HepG2 (cell line): ENCODE results near the gene ICAM5. TPM values are rescaled to one million over a fixed set of nuclear protein-coding genes. Genes with fewer than 3 reads are reported as not detected.

Source experiments
- ETV6 ChIP-seq: sonication (generic); formaldehyde crosslinking; conservative IDR thresholded peaks from 2 replicates; pipeline ENCODE4 v1.4.0; 2020; ENCODE audit warnings: missing genetic modification reagents
- GTF2F1 ChIP-seq: fragments of 150-350 bp; IDR thresholded peaks from 2 replicates; pipeline ENCODE4 v1.6.1; 2014; ENCODE audit warnings: low read length
- HES4 ChIP-seq: sonication (generic); formaldehyde crosslinking; IDR thresholded peaks from 2 replicates; pipeline ENCODE4 v1.9.0; 2021; ENCODE audit warnings: mild to moderate bottlenecking, missing genetic modification reagents, borderline replicate concordance
- KDM3A ChIP-seq: IDR thresholded peaks from 2 replicates; pipeline ENCODE4 v1.6.1; 2018; ENCODE audit warnings: low read depth, missing compliant biosample characterization
- MAF1 ChIP-seq: sonication (generic); formaldehyde crosslinking; IDR thresholded peaks from 2 replicates; pipeline ENCODE4 v1.5.0; 2020; ENCODE audit warnings: missing genetic modification reagents, borderline replicate concordance
- NAIF1 ChIP-seq: sonication (generic); formaldehyde crosslinking; IDR thresholded peaks from 2 replicates; pipeline ENCODE4 v1.5.0; 2020; ENCODE audit warnings: mild to moderate bottlenecking, missing genetic modification reagents, borderline replicate concordance
- NFYC ChIP-seq: IDR thresholded peaks from 2 replicates; pipeline ENCODE4 v1.6.1; 2016; ENCODE audit warnings: missing genetic modification reagents, missing compliant biosample characterization
- NR2C2 ChIP-seq: sonication (generic); formaldehyde crosslinking; IDR thresholded peaks from 2 replicates; pipeline ENCODE4 v1.4.0; 2020; ENCODE audit warnings: missing genetic modification reagents, mild to moderate bottlenecking, moderate library complexity, borderline replicate concordance
- POGZ ChIP-seq: sonication (generic); formaldehyde crosslinking; IDR thresholded peaks from 2 replicates; pipeline ENCODE4 v1.4.0; 2020; ENCODE audit warnings: mild to moderate bottlenecking, missing genetic modification reagents
- SAFB2 ChIP-seq: sonication (generic); formaldehyde crosslinking; IDR thresholded peaks from 2 replicates; pipeline ENCODE4 v1.5.1; 2020; ENCODE audit warnings: missing genetic modification reagents, low read depth, mild to moderate bottlenecking, borderline replicate concordance
- SNAI1 ChIP-seq: sonication (generic); formaldehyde crosslinking; IDR thresholded peaks from 2 replicates; pipeline ENCODE4 v1.5.0; 2020; ENCODE audit warnings: mild to moderate bottlenecking, missing genetic modification reagents, borderline replicate concordance
- SRSF1 ChIP-seq: fragments of 200-400 bp; formaldehyde crosslinking; optimal IDR thresholded peaks from 2 replicates; pipeline ENCODE3; 2017; ENCODE audit warnings: mild to moderate bottlenecking, low read depth, low read length, moderate library complexity
- STAT5B ChIP-seq: sonication (generic); formaldehyde crosslinking; IDR thresholded peaks from 2 replicates; pipeline ENCODE4 v1.4.0; 2020; ENCODE audit warnings: missing genetic modification reagents
- TCF12 ChIP-seq, 2 experiments: fragments of 450-650 bp in 1 of 2; sonication (generic) in 1 of 2; formaldehyde crosslinking in 1 of 2; IDR thresholded peaks; 2 replicates each; pipeline versions ENCODE4 v1.6.1 to v1.8.0; 2017 to 2022; ENCODE audit warnings: antibody characterized with exemption in 1 of 2, mild to moderate bottlenecking in 1 of 2, missing genetic modification reagents in 1 of 2, moderate library complexity in 1 of 2
- ZNF333 ChIP-seq: sonication (generic); formaldehyde crosslinking; IDR thresholded peaks from 2 replicates; pipeline ENCODE4 v1.4.0; 2020; ENCODE audit warnings: mild to moderate bottlenecking, missing genetic modification reagents, borderline replicate concordance
- ZNF335 ChIP-seq: sonication (generic); formaldehyde crosslinking; IDR thresholded peaks from 2 replicates; pipeline ENCODE4 v1.4.0; 2020; ENCODE audit warnings: missing genetic modification reagents
- ZNF552 ChIP-seq: sonication (generic); formaldehyde crosslinking; IDR thresholded peaks from 2 replicates; pipeline ENCODE4 v1.9.0; 2022; ENCODE audit warnings: missing genetic modification reagents, mild to moderate bottlenecking, borderline replicate concordance
- ZNF558 ChIP-seq: sonication (generic); formaldehyde crosslinking; IDR thresholded peaks from 2 replicates; pipeline ENCODE4 v1.9.0; 2022; ENCODE audit warnings: mild to moderate bottlenecking, missing genetic modification reagents, borderline replicate concordance
- ZNF562 ChIP-seq: sonication (generic); formaldehyde crosslinking; IDR thresholded peaks from 2 replicates; pipeline ENCODE4 v1.8.0; 2022; ENCODE audit warnings: missing genetic modification reagents, borderline replicate concordance
- ZNF672 ChIP-seq: sonication (generic); formaldehyde crosslinking; IDR thresholded peaks from 2 replicates; pipeline ENCODE4 v1.8.1; 2022; ENCODE audit warnings: missing genetic modification reagents
- ZNF777 ChIP-seq: sonication (generic); formaldehyde crosslinking; IDR thresholded peaks from 2 replicates; pipeline ENCODE4 v1.4.0; 2020; ENCODE audit warnings: missing genetic modification reagents
- ZSCAN20 ChIP-seq: sonication (generic); formaldehyde crosslinking; IDR thresholded peaks from 2 replicates; pipeline ENCODE4 v1.4.0; 2020; ENCODE audit warnings: missing genetic modification reagents, mild to moderate bottlenecking, borderline replicate concordance
- polyA plus RNA-seq, 8 experiments: library from polyadenylated mRNA; depleted of rRNA in 3 of 8; stranded (reverse) in 7 of 8; unstranded in 1 of 8; fragments of >200 nt; fragmentation: Illumina TruSeq in 4 of 8; extraction: Trizol in 4 of 8; gene quantifications; 2 replicates each; pipeline versions ENCODE4 v1.2.1 to v1.2.3, GENCODE V29; 2011 to 2016; ENCODE audit warnings: low read depth in 4 of 8, missing spikeins in 1 of 8, mixed read lengths in 1 of 8; ENCODE audit not compliant: insufficient read depth in 1 of 8
- total RNA-seq, 5 experiments: library from RNA; depleted of rRNA; stranded (reverse); fragments of >200 nt; fragmentation: Illumina TruSeq; extraction: Trizol; gene quantifications; 2 replicates each; pipeline ENCODE4 v1.2.3, GENCODE V29; 2016; ENCODE audit warnings: low read depth in 1 of 5
- TF ChIP-seq, protein P1 (sequence below): sonication (generic); formaldehyde crosslinking; IDR thresholded peaks from 2 replicates; pipeline ENCODE4 v1.8.0; 2022; ENCODE audit warnings: mild to moderate bottlenecking, missing genetic modification reagents, moderate library complexity
- TF ChIP-seq, protein P2 (sequence below): sonication (generic); formaldehyde crosslinking; IDR thresholded peaks from 2 replicates; pipeline ENCODE4 v1.4.0; 2020; ENCODE audit warnings: mild to moderate bottlenecking, missing genetic modification reagents

The ICAM5 gene
- total and polyA plus RNA-seq, 2 of the 13 experiments (the other 11 are each of a cell fraction or from before 2014, with no cell fraction given), result 0.46 to 1.6 TPM

DNA sequence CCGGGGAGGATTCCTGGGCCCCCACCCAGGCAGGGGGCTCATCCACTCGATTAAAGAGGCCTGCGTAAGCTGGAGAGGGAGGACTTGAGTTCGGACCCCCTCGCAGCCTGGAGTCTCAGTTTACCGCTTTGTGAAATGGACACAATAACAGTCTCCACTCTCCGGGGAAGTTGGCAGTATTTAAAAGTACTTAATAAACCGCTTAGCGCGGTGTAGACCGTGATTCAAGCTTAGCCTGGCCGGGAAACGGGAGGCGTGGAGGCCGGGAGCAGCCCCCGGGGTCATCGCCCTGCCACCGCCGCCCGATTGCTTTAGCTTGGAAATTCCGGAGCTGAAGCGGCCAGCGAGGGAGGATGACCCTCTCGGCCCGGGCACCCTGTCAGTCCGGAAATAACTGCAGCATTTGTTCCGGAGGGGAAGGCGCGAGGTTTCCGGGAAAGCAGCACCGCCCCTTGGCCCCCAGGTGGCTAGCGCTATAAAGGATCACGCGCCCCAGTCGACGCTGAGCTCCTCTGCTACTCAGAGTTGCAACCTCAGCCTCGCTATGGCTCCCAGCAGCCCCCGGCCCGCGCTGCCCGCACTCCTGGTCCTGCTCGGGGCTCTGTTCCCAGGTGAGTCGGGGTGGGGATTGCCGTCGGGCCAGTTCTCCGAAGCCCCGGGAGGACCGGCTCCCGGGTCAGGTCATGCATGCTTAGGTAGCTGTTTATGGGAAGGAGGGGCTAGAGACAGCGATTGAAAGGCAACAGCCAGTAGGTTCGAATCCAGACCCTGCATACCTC is 18.9 kb upstream of the ICAM5 start, which contains the start of gene ICAM1 (continued):
- TF ChIP-seq ZNF552 (CRISPR knock-in tag) (peak; percentile 73; the same call in 1 of the 2 replicates), SRSF1 (peak; percentile 43), ZNF672 (CRISPR knock-in tag) (no peak), POGZ (CRISPR knock-in tag) (peak; percentile 64; the same call in 1 of the 2 replicates), ZNF562 (CRISPR knock-in tag) (no peak), ETV6 (peak; percentile 95), NR2C2 (CRISPR knock-in tag) (peak; percentile 84), GTF2F1 (no peak), HES4 (CRISPR knock-in tag) (no peak), STAT5B (CRISPR knock-in tag) (0 out of 2 replicates have a peak, but pooled peaks have one; percentile 16), ZSCAN20 (CRISPR knock-in tag) (peak; percentile 97), SNAI1 (CRISPR knock-in tag) (peak; percentile 85), TCF12 (IDR thresholded peaks at IDR 0.05) (no peak), TCF12 (CRISPR knock-in tag; IDR thresholded peaks at IDR 0.05) (peak; percentile 89; the same call in 1 of the 2 replicates), SAFB2 (CRISPR knock-in tag) (peak; percentile 83), MAF1 (CRISPR knock-in tag) (no peak), ZNF335 (CRISPR knock-in tag) (peak; percentile 70; the same call in 1 of the 2 replicates), KDM3A (CRISPR knock-in tag) (peak; percentile 94), ZNF333 (peak; percentile 61; the same call in 1 of the 2 replicates), ZNF777 (peak; percentile 93), NFYC (CRISPR knock-in tag) (no peak; the same call in 1 of the 2 replicates), ZNF558 (CRISPR knock-in tag) (peak; percentile 66; the same call in 1 of the 2 replicates), NAIF1 (CRISPR knock-in tag) (peak; percentile 70; the same call in 1 of the 2 replicates)
- TF ChIP-seq, protein P1, sequence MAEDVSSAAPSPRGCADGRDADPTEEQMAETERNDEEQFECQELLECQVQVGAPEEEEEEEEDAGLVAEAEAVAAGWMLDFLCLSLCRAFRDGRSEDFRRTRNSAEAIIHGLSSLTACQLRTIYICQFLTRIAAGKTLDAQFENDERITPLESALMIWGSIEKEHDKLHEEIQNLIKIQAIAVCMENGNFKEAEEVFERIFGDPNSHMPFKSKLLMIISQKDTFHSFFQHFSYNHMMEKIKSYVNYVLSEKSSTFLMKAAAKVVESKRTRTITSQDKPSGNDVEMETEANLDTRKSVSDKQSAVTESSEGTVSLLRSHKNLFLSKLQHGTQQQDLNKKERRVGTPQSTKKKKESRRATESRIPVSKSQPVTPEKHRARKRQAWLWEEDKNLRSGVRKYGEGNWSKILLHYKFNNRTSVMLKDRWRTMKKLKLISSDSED (CRISPR knock-in tag), result no peak
- TF ChIP-seq, protein P2, sequence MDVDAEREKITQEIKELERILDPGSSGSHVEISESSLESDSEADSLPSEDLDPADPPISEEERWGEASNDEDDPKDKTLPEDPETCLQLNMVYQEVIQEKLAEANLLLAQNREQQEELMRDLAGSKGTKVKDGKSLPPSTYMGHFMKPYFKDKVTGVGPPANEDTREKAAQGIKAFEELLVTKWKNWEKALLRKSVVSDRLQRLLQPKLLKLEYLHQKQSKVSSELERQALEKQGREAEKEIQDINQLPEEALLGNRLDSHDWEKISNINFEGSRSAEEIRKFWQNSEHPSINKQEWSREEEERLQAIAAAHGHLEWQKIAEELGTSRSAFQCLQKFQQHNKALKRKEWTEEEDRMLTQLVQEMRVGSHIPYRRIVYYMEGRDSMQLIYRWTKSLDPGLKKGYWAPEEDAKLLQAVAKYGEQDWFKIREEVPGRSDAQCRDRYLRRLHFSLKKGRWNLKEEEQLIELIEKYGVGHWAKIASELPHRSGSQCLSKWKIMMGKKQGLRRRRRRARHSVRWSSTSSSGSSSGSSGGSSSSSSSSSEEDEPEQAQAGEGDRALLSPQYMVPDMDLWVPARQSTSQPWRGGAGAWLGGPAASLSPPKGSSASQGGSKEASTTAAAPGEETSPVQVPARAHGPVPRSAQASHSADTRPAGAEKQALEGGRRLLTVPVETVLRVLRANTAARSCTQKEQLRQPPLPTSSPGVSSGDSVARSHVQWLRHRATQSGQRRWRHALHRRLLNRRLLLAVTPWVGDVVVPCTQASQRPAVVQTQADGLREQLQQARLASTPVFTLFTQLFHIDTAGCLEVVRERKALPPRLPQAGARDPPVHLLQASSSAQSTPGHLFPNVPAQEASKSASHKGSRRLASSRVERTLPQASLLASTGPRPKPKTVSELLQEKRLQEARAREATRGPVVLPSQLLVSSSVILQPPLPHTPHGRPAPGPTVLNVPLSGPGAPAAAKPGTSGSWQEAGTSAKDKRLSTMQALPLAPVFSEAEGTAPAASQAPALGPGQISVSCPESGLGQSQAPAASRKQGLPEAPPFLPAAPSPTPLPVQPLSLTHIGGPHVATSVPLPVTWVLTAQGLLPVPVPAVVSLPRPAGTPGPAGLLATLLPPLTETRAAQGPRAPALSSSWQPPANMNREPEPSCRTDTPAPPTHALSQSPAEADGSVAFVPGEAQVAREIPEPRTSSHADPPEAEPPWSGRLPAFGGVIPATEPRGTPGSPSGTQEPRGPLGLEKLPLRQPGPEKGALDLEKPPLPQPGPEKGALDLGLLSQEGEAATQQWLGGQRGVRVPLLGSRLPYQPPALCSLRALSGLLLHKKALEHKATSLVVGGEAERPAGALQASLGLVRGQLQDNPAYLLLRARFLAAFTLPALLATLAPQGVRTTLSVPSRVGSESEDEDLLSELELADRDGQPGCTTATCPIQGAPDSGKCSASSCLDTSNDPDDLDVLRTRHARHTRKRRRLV (CRISPR knock-in tag), result peak; percentile 85
